Lower leg skin (tissue), 4 donors: Measurements from ENCODE around the gene SIRT4. TPM values are rescaled to one million over a fixed set of nuclear protein-coding genes. Genes with fewer than 3 reads are reported as not detected.

Experiments
- DNase-seq, 2 donors: peaks; one replicate each; pipeline ENCODE4 v3.0.0-alpha.2; 2019; ENCODE audit warnings: low spot score in 2 of 2
- H3K4me3 ChIP-seq: fragments of 200-600 bp; sonication (generic); 2 replicates; pipeline ENCODE4 v1.5.1; 2017; ENCODE audit warnings: mild to moderate bottlenecking, low read depth; ENCODE audit not compliant: poor library complexity, severe bottlenecking
- POLR2A ChIP-seq, 2 donors: fragments of 450-650 bp; IDR thresholded peaks; one replicate each; pipeline ENCODE4 v1.6.1; 2016 to 2017; ENCODE audit warnings: antibody characterized with exemption in 2 of 2, mild to moderate bottlenecking in 1 of 2, moderate library complexity in 1 of 2
- WGBS, 2 donors: methylation state at CpG; one replicate each; pipeline ENCODE4 v1.1.5; 2018; 5-methylcytosine and 5-hydroxymethylcytosine counted together
- intact Hi-C: fragments of 100-400 bp; cut with DNase I; formaldehyde crosslinking; loops from one replicate; pipeline ENCODE4 v1.15.0; 2023; ENCODE audit warnings: low total_unique reads
- total RNA-seq, 4 donors: library from RNA; depleted of rRNA; stranded (reverse); fragments of >200 nt; gene quantifications; one replicate each; pipeline ENCODE4 v1.1.0, GENCODE V29; 2016
- TF ChIP-seq, protein P1 (sequence below), 3 donors: fragments of 450-650 bp; IDR thresholded peaks; one replicate each; pipeline ENCODE4 v1.5.1; 2016; ENCODE audit warnings: antibody characterized with exemption in 3 of 3, mild to moderate bottlenecking in 3 of 3, moderate library complexity in 2 of 3

Gene SIRT4
- total RNA-seq, 4 donors from 2014 or later: 0.49 to 4.1 (median 2.8) TPM

- intact Hi-C loops: no loop called here
- 24 to 46% methylated on average over 18 to 26 of the region's 56 CpGs for WGBS, 2 donors
- no peak overlapping the region for H3K4me3 ChIP-seq
- DNase-seq: no peak
- TF ChIP-seq, protein P1, sequence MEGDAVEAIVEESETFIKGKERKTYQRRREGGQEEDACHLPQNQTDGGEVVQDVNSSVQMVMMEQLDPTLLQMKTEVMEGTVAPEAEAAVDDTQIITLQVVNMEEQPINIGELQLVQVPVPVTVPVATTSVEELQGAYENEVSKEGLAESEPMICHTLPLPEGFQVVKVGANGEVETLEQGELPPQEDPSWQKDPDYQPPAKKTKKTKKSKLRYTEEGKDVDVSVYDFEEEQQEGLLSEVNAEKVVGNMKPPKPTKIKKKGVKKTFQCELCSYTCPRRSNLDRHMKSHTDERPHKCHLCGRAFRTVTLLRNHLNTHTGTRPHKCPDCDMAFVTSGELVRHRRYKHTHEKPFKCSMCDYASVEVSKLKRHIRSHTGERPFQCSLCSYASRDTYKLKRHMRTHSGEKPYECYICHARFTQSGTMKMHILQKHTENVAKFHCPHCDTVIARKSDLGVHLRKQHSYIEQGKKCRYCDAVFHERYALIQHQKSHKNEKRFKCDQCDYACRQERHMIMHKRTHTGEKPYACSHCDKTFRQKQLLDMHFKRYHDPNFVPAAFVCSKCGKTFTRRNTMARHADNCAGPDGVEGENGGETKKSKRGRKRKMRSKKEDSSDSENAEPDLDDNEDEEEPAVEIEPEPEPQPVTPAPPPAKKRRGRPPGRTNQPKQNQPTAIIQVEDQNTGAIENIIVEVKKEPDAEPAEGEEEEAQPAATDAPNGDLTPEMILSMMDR (IDR thresholded peaks at IDR 0.05): no peak
- TF ChIP-seq POLR2A (IDR thresholded peaks at IDR 0.05): no peak
Measured at GRCh38 chr12:120361506-120362208, 59.5 kb downstream of the SIRT4 start.

Other genes with a start within 250 kb of the SIRT4 start
- gene RAB35, start 185.6 kb upstream of the SIRT4 start, total RNA-seq: 10 to 100 TPM; 31.5 to 39.5 (median 33.8) TPM
- 100 to 1,000 TPM in 1 of 4 donors, 10 to 100 TPM in 3; 37.8 to 115 (median 50.8) TPM for gene GCN1, start 107.6 kb upstream of the SIRT4 start, total RNA-seq
- 1,000 to 10,000 TPM; 2,664 to 4,654 (median 3,612) TPM for gene RPLP0, start 101.2 kb upstream of the SIRT4 start, total RNA-seq
- gene PXN, start 36.6 kb upstream of the SIRT4 start, total RNA-seq: 10 to 100 TPM; 36.3 to 54.0 (median 49.8) TPM
- under 1 TPM in 2 of 4 donors, not detected in 2; under 0.01 TPM for gene RNU4-2, start 10.4 kb upstream of the SIRT4 start, total RNA-seq
- gene RNU4-1, start 9.1 kb upstream of the SIRT4 start, total RNA-seq: under 1 TPM in 2 of 4 donors, not detected in 2; under 0.01 TPM
- not detected for gene PLA2G1B, start 25.5 kb downstream of the SIRT4 start, total RNA-seq
- under 1 TPM in 2 of 4 donors, not detected in 2; 0.07 to 0.39 TPM for gene MSI1, start 66.8 kb downstream of the SIRT4 start, total RNA-seq
- 100 to 1,000 TPM; 638 to 834 (median 702) TPM for gene COX6A1, start 135.8 kb downstream of the SIRT4 start, total RNA-seq
- gene TRIAP1, start 144.1 kb downstream of the SIRT4 start, total RNA-seq: 10 to 100 TPM in 3 of 4 donors, 1 to 10 TPM in 1; 9.6 to 20.2 (median 16.1) TPM
- 10 to 100 TPM; 19.3 to 24.1 (median 20.1) TPM for gene GATC, start 144.1 kb downstream of the SIRT4 start, total RNA-seq
- 10 to 100 TPM; 55.4 to 97.2 (median 81.2) TPM for gene SRSF9, start 167.4 kb downstream of the SIRT4 start, total RNA-seq
- 100 to 1,000 TPM; 310 to 529 (median 388) TPM for gene DYNLL1, start 193.8 kb downstream of the SIRT4 start, total RNA-seq
- 10 to 100 TPM; 16.5 to 19.2 (median 18.3) TPM for gene COQ5, start 226.8 kb downstream of the SIRT4 start, total RNA-seq
- gene RNF10, start 232.0 kb downstream of the SIRT4 start, total RNA-seq: 100 to 1,000 TPM in 3 of 4 donors, 10 to 100 TPM in 1; 99.9 to 162 (median 118) TPM